Measurements from ENCODE around the gene BTF3L4.
"Not testable (repeated sequence)": the region's sequence is repeated elsewhere in the genome, so short reads cannot be mapped to it uniquely, and the experiment has no call there.

Gene BTF3L4

GRCh38 chr1:52070704-52071103, 14.6 kb downstream of the BTF3L4 start:
- Mint-ChIP-seq H3K27me3 (no peaks in the 10 kb centered on the region), H3K36me3 (peaks cover 5% of the 10 kb centered on the region), H3K27ac (no peak overlapping the region), H3K4me3 (no peak overlapping the region), H3K9me3 (ENCODE audit: low read depth) (no peaks in the 10 kb centered on the region), H3K4me1 (ENCODE audit: low read depth) (peaks cover 26% of the 10 kb centered on the region)

DNA sequence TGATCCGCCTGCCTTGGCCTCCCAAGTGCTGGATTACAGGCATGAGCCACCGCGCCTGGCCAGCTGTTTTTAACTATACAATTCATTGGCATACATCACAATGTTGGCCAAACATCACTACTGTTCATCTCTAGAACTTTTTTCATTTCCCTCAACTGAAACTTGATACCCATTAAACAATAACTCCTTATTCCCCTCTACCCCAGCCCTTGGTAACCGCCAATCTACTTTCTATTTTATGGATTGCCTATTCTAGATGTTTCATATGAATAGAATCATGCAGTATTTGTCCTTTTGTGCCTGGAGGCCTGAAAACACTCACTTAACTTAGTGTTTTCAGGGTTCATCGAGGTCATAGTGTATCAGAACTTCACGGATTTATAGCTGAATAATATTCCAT, 16.2 kb downstream of the BTF3L4 start:
- H3K4me3 Mint-ChIP-seq = no peak overlapping the region
- H3K27ac Mint-ChIP-seq = no peak overlapping the region
- H3K36me3 Mint-ChIP-seq = peaks cover 5% of the 10 kb centered on the region
- no peaks in the 10 kb centered on the region for H3K9me3 Mint-ChIP-seq (ENCODE audit: low read depth)
- H3K27me3 Mint-ChIP-seq = no peaks in the 10 kb centered on the region
- H3K4me1 Mint-ChIP-seq (ENCODE audit: low read depth) = peaks cover 26% of the 10 kb centered on the region

DNA sequence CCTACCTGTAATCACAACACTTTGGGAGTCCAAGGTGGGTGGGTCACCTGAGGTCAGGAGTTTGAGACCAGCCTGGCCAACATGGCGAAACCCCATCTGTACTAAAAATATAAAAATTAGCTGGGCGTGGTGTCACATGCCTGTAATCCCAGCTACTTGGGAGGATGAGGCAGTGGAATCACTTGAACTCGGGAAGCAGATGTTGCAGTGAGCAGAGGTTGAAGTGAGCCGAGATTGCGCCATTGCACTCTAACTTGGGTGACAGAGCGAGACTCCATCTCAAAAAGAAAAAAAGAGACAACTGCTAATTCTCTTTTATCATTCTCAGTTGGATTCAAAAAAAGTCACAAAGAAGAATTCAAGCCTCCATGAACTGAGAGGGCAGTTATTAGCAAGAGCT, 21.2 kb downstream of the BTF3L4 start:
- H3K27ac Mint-ChIP-seq; H3K36me3 Mint-ChIP-seq; H3K4me3 Mint-ChIP-seq; H3K27me3 Mint-ChIP-seq; H3K9me3 Mint-ChIP-seq (ENCODE audit: low read depth): not testable (repeated sequence)
- peaks cover 14% of the 10 kb centered on the region for H3K4me1 Mint-ChIP-seq (ENCODE audit: low read depth)

GRCh38 chr1:52080014-52080415, 23.9 kb downstream of the BTF3L4 start:
- H3K27ac Mint-ChIP-seq = no peak overlapping the region
- peaks cover 3% of the 10 kb centered on the region for H3K36me3 Mint-ChIP-seq
- no peak overlapping the region for H3K4me3 Mint-ChIP-seq
- H3K27me3 Mint-ChIP-seq = no peaks in the 10 kb centered on the region
- H3K4me1 Mint-ChIP-seq (ENCODE audit: low read depth) = peaks cover 14% of the 10 kb centered on the region
- H3K9me3 Mint-ChIP-seq (ENCODE audit: low read depth) = no peaks in the 10 kb centered on the region

GRCh38 chr1:52087892-52088291, 31.8 kb downstream of the BTF3L4 start:
- peaks cover 21% of the 10 kb centered on the region for H3K36me3 Mint-ChIP-seq

DNA sequence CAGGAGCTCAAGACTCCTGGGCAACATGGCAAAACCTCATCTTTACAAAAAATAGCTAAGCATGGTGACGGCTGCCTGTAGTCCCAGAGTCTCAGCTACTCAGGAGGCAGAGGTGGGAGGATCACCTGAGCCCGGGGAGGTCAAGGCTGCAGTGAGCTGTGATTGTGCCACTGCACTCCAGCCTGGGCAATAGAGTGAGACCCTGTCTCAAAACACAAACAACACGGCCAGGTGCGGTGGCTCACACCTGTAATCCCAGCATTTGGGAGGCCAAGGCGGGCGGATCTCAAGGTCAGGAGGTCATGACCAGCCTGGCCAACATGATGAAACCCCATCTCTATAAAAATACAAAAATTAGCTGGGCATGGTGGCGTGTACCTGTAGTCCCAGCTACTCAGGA, 38.2 kb downstream of the BTF3L4 start:
- H3K36me3 Mint-ChIP-seq = peaks cover 11% of the 10 kb centered on the region
- not testable (repeated sequence) for H3K9me3 Mint-ChIP-seq (ENCODE audit: low read depth); H3K27me3 Mint-ChIP-seq; H3K4me3 Mint-ChIP-seq; H3K4me1 Mint-ChIP-seq (ENCODE audit: low read depth); H3K27ac Mint-ChIP-seq

More at GRCh38 chr1:52087892-52088291, 31.8 kb downstream of the BTF3L4 start:
- not testable (repeated sequence) for H3K27ac Mint-ChIP-seq; H3K27me3 Mint-ChIP-seq; H3K9me3 Mint-ChIP-seq (ENCODE audit: low read depth); H3K4me1 Mint-ChIP-seq (ENCODE audit: low read depth); H3K4me3 Mint-ChIP-seq

GRCh38 chr1:52096216-52096615, 40.1 kb downstream of the BTF3L4 start:
- H3K36me3 Mint-ChIP-seq = peaks cover 4% of the 10 kb centered on the region
- no peaks in the 10 kb centered on the region for H3K4me1 Mint-ChIP-seq (ENCODE audit: low read depth)
- no peak overlapping the region for H3K27ac Mint-ChIP-seq
- peaks cover 4% of the 10 kb centered on the region for H3K27me3 Mint-ChIP-seq
- H3K9me3 Mint-ChIP-seq (ENCODE audit: low read depth) = no peaks in the 10 kb centered on the region
- no peak overlapping the region for H3K4me3 Mint-ChIP-seq

DNA sequence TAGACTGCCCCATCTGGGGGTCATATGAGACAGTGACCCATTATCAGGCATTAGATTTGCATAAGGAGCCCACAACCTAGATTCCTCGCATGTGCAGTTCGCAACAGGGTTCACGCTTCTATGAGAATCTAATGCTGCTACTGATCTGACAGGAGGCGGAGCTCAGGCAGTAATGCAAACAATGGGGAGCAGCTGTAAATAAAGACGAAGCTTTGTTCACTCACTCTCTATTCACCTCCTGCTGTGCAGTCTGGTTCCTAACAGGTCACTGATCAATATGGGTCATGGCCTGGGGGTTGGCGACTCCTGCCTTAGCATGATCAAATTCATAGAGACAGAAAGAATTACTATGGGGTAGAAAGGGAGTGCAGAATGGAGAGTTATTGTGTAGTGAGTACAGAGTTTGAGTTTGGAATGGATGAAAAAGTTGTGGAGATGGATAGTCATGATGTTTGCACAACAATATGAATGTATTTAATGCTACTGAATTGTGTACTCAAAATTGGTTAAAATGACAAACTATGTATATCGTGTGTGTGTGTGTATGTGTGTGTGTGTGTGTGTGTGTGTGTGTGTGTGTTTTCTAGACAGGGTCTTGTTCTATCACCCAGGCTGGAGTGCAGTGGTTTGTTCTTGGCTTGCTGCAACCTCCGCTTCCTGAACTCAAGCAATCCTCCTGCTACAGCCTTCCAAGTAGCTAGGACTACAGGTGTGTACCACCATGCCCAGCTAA, 42.2 kb downstream of the BTF3L4 start:
- H3K4me1 Mint-ChIP-seq (ENCODE audit: low read depth) = no peaks in the 10 kb centered on the region
- H3K27ac Mint-ChIP-seq = no peak overlapping the region
- H3K4me3 Mint-ChIP-seq = no peak overlapping the region
- peaks cover 3% of the 10 kb centered on the region for H3K36me3 Mint-ChIP-seq
- no peaks in the 10 kb centered on the region for H3K9me3 Mint-ChIP-seq (ENCODE audit: low read depth)
- H3K27me3 Mint-ChIP-seq = peaks cover 4% of the 10 kb centered on the region

DNA sequence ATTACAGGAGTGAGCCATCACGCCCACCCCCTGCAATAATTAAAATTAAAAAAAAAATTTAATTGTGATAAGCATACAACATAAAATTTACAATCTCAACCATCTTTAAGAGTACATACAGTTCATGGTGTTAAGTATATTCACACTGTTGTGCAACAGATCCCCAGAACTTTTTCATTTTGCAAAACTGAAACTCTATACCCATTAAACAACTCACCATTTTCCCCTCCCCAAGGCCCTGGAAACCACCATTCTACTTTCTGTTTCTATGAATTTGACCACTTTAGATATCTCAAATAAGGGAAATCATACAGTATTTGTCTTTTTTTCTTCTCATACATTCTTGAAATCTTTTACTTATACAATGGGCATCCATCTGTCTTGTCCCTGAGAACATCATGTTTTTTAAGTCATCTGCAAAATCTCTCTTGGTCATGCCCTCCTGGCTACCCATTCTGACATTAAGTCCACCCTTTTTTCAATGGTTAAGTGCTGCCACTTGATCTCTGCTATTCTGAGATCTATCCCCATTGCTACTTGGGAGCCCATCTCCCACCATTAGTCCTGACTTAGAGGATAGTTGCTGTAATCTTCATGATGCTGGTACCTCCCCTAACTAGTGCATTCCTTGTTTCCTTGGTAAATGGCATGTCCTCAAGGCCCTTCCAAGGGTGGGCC, 46.4 kb downstream of the BTF3L4 start:
- H3K27ac Mint-ChIP-seq = no peak overlapping the region
- H3K4me1 Mint-ChIP-seq (ENCODE audit: low read depth) = no peaks in the 10 kb centered on the region
- peaks cover 4% of the 10 kb centered on the region for H3K27me3 Mint-ChIP-seq
- H3K9me3 Mint-ChIP-seq (ENCODE audit: low read depth) = no peaks in the 10 kb centered on the region
- H3K4me3 Mint-ChIP-seq = no peak overlapping the region
- peaks cover 3% of the 10 kb centered on the region for H3K36me3 Mint-ChIP-seq

GRCh38 chr1:52111492-52111891, 55.4 kb downstream of the BTF3L4 start:
- Mint-ChIP-seq H3K9me3 (ENCODE audit: low read depth) (no peaks in the 10 kb centered on the region), H3K27ac (no peak overlapping the region), H3K27me3 (no peaks in the 10 kb centered on the region), H3K36me3 (no peaks in the 10 kb centered on the region), H3K4me3 (no peak overlapping the region), H3K4me1 (ENCODE audit: low read depth) (no peaks in the 10 kb centered on the region)

DNA sequence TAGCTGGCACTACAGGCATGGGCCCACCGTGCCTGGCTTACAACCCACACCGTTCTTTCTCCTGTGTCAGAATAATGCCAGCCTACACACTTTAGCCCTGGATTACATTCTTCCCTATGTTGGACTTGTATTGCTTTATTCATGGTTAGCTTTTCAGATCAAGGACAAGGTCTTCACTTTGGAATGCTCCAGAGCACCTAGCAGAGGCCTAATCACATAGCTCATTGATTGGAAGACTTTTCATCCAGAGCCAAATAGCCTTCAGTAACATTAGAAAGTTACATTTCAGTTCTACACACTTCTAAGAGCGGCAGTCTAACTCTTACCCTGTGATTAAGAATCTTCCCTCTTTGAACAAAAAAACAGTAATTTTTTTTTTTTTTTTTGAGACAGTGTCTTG, 56.4 kb downstream of the BTF3L4 start:
- Mint-ChIP-seq H3K4me3 (no peak overlapping the region), H3K4me1 (ENCODE audit: low read depth) (no peaks in the 10 kb centered on the region), H3K36me3 (no peaks in the 10 kb centered on the region), H3K27ac (no peak overlapping the region), H3K27me3 (no peaks in the 10 kb centered on the region), H3K9me3 (ENCODE audit: low read depth) (no peaks in the 10 kb centered on the region)

GRCh38 chr1:52119301-52120079, 63.4 kb downstream of the BTF3L4 start:
- Mint-ChIP-seq H3K27ac (no peak overlapping the region), H3K4me1 (ENCODE audit: low read depth) (no peaks in the 10 kb centered on the region), H3K36me3 (no peaks in the 10 kb centered on the region), H3K27me3 (no peaks in the 10 kb centered on the region), H3K9me3 (ENCODE audit: low read depth) (no peaks in the 10 kb centered on the region), H3K4me3 (no peak overlapping the region)

DNA sequence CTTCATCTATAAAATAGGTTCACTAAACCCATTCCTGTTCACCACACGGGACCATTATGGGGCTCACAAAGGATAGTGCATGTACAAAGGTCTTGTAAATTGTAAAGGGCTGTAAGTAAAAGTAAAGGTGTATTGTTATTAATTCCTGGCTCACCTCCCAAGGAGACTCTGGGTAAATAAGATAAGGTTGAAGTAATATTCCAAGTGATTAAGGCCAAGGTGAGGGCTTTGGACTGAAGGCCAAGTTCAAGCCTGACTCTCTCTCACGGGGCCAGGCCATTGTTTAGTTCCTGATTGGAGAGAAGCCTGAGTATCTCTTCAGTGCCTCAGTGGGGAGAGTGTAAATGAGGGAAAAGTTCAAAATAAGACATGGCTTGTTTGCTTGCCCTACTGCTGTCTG, 66.3 kb downstream of the BTF3L4 start:
- H3K9me3 Mint-ChIP-seq (ENCODE audit: low read depth) = no peaks in the 10 kb centered on the region
- H3K27ac Mint-ChIP-seq = no peak overlapping the region
- no peaks in the 10 kb centered on the region for H3K36me3 Mint-ChIP-seq
- H3K4me3 Mint-ChIP-seq = no peak overlapping the region
- H3K4me1 Mint-ChIP-seq (ENCODE audit: low read depth) = peaks cover 4% of the 10 kb centered on the region
- H3K27me3 Mint-ChIP-seq = peaks cover 5% of the 10 kb centered on the region

DNA sequence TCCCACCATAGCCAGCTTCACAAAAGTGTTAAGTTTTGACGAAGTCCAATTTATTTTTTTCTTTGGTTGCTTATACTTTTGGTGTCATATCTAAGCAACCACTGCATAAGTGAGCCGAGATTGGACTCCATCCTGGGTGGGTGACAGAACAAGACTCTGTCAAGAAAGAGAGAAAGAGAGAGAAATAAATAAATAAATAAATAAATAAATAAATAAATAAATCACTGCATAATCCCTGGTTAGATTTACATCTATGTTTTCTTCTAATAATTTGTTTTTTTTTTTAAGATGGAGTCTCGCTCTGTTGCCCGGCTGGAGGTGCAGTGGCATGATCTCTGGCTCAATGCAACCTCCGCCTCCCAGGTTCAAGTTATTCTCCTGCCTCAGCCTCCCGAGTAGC, 67.5 kb downstream of the BTF3L4 start:
- no peak overlapping the region for H3K4me3 Mint-ChIP-seq
- H3K27ac Mint-ChIP-seq = no peak overlapping the region
- no peaks in the 10 kb centered on the region for H3K36me3 Mint-ChIP-seq
- H3K27me3 Mint-ChIP-seq = peaks cover 7% of the 10 kb centered on the region
- H3K4me1 Mint-ChIP-seq (ENCODE audit: low read depth) = peaks cover 4% of the 10 kb centered on the region
- H3K9me3 Mint-ChIP-seq (ENCODE audit: low read depth) = no peaks in the 10 kb centered on the region

- Mint-ChIP-seq H3K9me3 (ENCODE audit: low read depth) (no peaks in the 10 kb centered on the region), H3K27me3 (peaks cover 7% of the 10 kb centered on the region), H3K4me3 (no peak overlapping the region), H3K4me1 (ENCODE audit: low read depth) (peaks cover 4% of the 10 kb centered on the region), H3K36me3 (no peaks in the 10 kb centered on the region), H3K27ac (no peak overlapping the region)
These were observed 69.8 kb downstream of the BTF3L4 start for GRCh38 chr1:52125736-52126359.

Measured in activated naive CD8-positive, alpha-beta T cell (primary cell).